Measurements from ENCODE around the gene PTGES.

PTGES gene

GRCh38 chr9:129781981-129782380 lies 29.1 kb upstream of the PTGES start:
- no peak for TF ChIP-seq CTCF (IDR thresholded peaks at IDR 0.05)

GRCh38 chr9:129781131-129781530 lies 28.3 kb upstream of the PTGES start:
- TF ChIP-seq CTCF (IDR thresholded peaks at IDR 0.05): no peak

- no peak for TF ChIP-seq CTCF (IDR thresholded peaks at IDR 0.05)
Measured at GRCh38 chr9:129779560-129780190, 26.8 kb upstream of the PTGES start.

GRCh38 chr9:129778469-129778868 lies 25.6 kb upstream of the PTGES start:
- no peak for TF ChIP-seq CTCF (IDR thresholded peaks at IDR 0.05)

- no peak for TF ChIP-seq CTCF (IDR thresholded peaks at IDR 0.05)
Measured at GRCh38 chr9:129777769-129778130, 24.9 kb upstream of the PTGES start.

- TF ChIP-seq CTCF (IDR thresholded peaks at IDR 0.05): no peak
Measured at GRCh38 chr9:129776938-129777768, 24.3 kb upstream of the PTGES start.

- TF ChIP-seq CTCF (IDR thresholded peaks at IDR 0.05): no peak
Measured at GRCh38 chr9:129776566-129776937, 23.7 kb upstream of the PTGES start.
